WTC11 (cell line): ENCODE measurements around the gene RAMACL. TPM values are rescaled to one million over a fixed set of nuclear protein-coding genes. Genes with fewer than 3 reads are reported as not detected.

Experiments used
- ATAC-seq: fragments of 200-7000 bp; cut with Tn5 transposase; 2 replicates; pipeline ENCODE4 v1.10.0; 2021; ENCODE audit warnings: mild to moderate bottlenecking, moderate library complexity
- CTCF ChIA-PET: fragments of 300-600 bp; sonication (Branson Sonifier 250); formaldehyde crosslinking; loops from one replicate; lab custom pipeline; 2021; ENCODE audit warnings: antibody characterized with exemption; lab: Charles Lee
- POLR2A ChIA-PET: fragments of 350-600 bp; sonication (Branson Sonifier 250); formaldehyde crosslinking; loops from one replicate; lab custom pipeline; 2021; ENCODE audit warnings: antibody characterized with exemption; lab: Charles Lee
- DNase-seq: peaks from one replicate; pipeline ENCODE4 v3.0.0; 2021; ENCODE audit warnings: low spot score
- H3K27ac Mint-ChIP-seq: 2 replicates; pipeline ENCODE4 v1.8.0; 2021; ENCODE audit warnings: mixed read lengths
- H3K27me3 Mint-ChIP-seq: 2 replicates; pipeline ENCODE4 v1.8.0; 2021; ENCODE audit warnings: low read depth, mild to moderate bottlenecking, moderate library complexity, mixed read lengths
- H3K36me3 Mint-ChIP-seq: 2 replicates; pipeline ENCODE4 v1.8.0; 2021; ENCODE audit warnings: mixed read lengths
- H3K4me1 Mint-ChIP-seq: 2 replicates; pipeline ENCODE4 v1.8.0; 2022; ENCODE audit warnings: mixed read lengths
- H3K4me3 Mint-ChIP-seq: 2 replicates; pipeline ENCODE4 v1.8.0; 2021; ENCODE audit warnings: mild to moderate bottlenecking, moderate library complexity, mixed read lengths
- H3K9me3 Mint-ChIP-seq: 2 replicates; pipeline ENCODE4 v1.8.0; 2021; ENCODE audit warnings: mixed read lengths
- CREB1 ChIP-seq: sonication (generic); formaldehyde crosslinking; IDR thresholded peaks from 2 replicates; pipeline ENCODE4 v1.8.0; 2023; ENCODE audit warnings: mild to moderate bottlenecking, missing genetic modification reagents
- ELF4 ChIP-seq: sonication (generic); formaldehyde crosslinking; IDR thresholded peaks from 2 replicates; pipeline ENCODE4 v1.8.1; 2022; ENCODE audit warnings: low read depth, mild to moderate bottlenecking, moderate library complexity, missing genetic modification reagents
- FOXK1 ChIP-seq: sonication (generic); formaldehyde crosslinking; IDR thresholded peaks from 2 replicates; pipeline ENCODE4 v1.8.0; 2022; ENCODE audit warnings: mild to moderate bottlenecking, moderate library complexity, missing genetic modification reagents
- FOXP1 ChIP-seq: sonication (generic); formaldehyde crosslinking; IDR thresholded peaks from 2 replicates; pipeline ENCODE4 v1.8.0; 2022; ENCODE audit warnings: missing genetic modification reagents, mild to moderate bottlenecking, moderate library complexity, borderline replicate concordance
- GTF2I ChIP-seq: fragments of 250-450 bp; sonication (Bioruptor Pico); conservative IDR thresholded peaks from 2 replicates; pipeline ENCODE4 v1.4.0; 2021; ENCODE audit warnings: mild to moderate bottlenecking
- HMGA2 ChIP-seq: fragments of 250-450 bp; sonication (Bioruptor Pico); IDR thresholded peaks from 2 replicates; pipeline ENCODE4 v1.4.0; 2021; ENCODE audit warnings: mild to moderate bottlenecking, moderate library complexity
- NR1H2 ChIP-seq: sonication (generic); formaldehyde crosslinking; IDR thresholded peaks from 2 replicates; pipeline ENCODE4 v1.9.0; 2021; ENCODE audit warnings: mild to moderate bottlenecking, moderate library complexity, missing genetic modification reagents
- NR2C2 ChIP-seq: sonication (generic); formaldehyde crosslinking; IDR thresholded peaks from 2 replicates; pipeline ENCODE4 v1.8.0; 2022; ENCODE audit warnings: mild to moderate bottlenecking, missing genetic modification reagents
- SP1 ChIP-seq: sonication (generic); formaldehyde crosslinking; conservative IDR thresholded peaks from 2 replicates; pipeline ENCODE4 v1.8.1; 2022; ENCODE audit warnings: missing genetic modification reagents
- TEAD4 ChIP-seq: sonication (generic); formaldehyde crosslinking; IDR thresholded peaks from 2 replicates; pipeline ENCODE4 v1.8.0; 2022; ENCODE audit warnings: mild to moderate bottlenecking, missing genetic modification reagents
- ZBTB21 ChIP-seq: sonication (generic); formaldehyde crosslinking; IDR thresholded peaks from 2 replicates; pipeline ENCODE4 v1.8.1; 2023; ENCODE audit warnings: mild to moderate bottlenecking, missing genetic modification reagents, borderline replicate concordance
- ZNF263 ChIP-seq: sonication (generic); formaldehyde crosslinking; IDR thresholded peaks from 2 replicates; pipeline ENCODE4 v1.8.1; 2022; ENCODE audit warnings: low read depth, mild to moderate bottlenecking, moderate library complexity, missing genetic modification reagents
- total RNA-seq: library from RNA; stranded (reverse); gene quantifications from 3 replicates; pipeline ENCODE4 v1.2.3, GENCODE V29; 2021
- TF ChIP-seq, protein P1 (sequence below): sonication (generic); formaldehyde crosslinking; IDR thresholded peaks from 2 replicates; pipeline ENCODE4 v1.8.0; 2022; ENCODE audit warnings: mild to moderate bottlenecking, missing genetic modification reagents
- TF ChIP-seq, protein P2 (sequence below): sonication (generic); formaldehyde crosslinking; IDR thresholded peaks from 2 replicates; pipeline ENCODE4 v1.8.0; 2023; ENCODE audit warnings: mild to moderate bottlenecking, missing genetic modification reagents
- TF ChIP-seq, protein P3 (sequence below): sonication (generic); formaldehyde crosslinking; IDR thresholded peaks from 2 replicates; pipeline ENCODE4 v1.8.0; 2022; ENCODE audit warnings: missing genetic modification reagents
- TF ChIP-seq, protein P4 (sequence below): sonication (generic); formaldehyde crosslinking; conservative IDR thresholded peaks from 2 replicates; pipeline ENCODE4 v1.8.1; 2023; ENCODE audit warnings: mild to moderate bottlenecking, low read depth, missing genetic modification reagents, moderate library complexity
- TF ChIP-seq, protein P5 (sequence below): sonication (generic); formaldehyde crosslinking; IDR thresholded peaks from 2 replicates; pipeline ENCODE4 v1.8.1; 2022; ENCODE audit warnings: low read depth, missing genetic modification reagents, borderline replicate concordance

Gene RAMACL
- total RNA-seq, 1 experiment from 2014 or later, result 0.79 TPM

DNA sequence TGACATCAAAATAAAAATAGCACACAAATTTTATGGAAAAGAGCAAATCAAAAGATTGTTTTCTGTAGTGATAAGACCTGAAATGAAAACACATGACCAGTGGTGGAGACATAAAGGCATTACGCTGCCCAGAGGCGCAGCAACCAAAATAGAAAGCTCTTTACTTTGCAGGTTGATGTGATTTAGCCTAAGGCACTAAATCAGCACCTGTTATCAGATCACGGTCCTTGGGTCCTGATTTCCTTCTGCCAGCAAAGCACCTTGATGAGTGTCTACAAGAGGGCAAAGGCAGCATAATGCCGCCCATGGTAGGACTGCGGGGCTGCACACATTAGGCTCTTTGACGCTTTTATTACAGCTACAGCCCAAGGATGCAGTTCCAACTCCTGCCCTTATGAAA is 19.3 kb upstream of the RAMACL start:
- Mint-ChIP-seq H3K36me3 (no peaks in the 10 kb centered on the region), H3K9me3 (no peaks in the 10 kb centered on the region), H3K27ac (no peak overlapping the region), H3K27me3 (no peaks in the 10 kb centered on the region), H3K4me1 (peaks cover 31% of the 10 kb centered on the region), H3K4me3 (no peak overlapping the region)
- CTCF ChIA-PET, result no interaction called here
- DNase-seq (no peak), ATAC-seq (no peak)
- POLR2A ChIA-PET, result no interaction called here
- TF ChIP-seq ZBTB21 (CRISPR knock-in tag) (no peak), NR2C2 (no peak), ELF4 (no peak), GTF2I (CRISPR knock-in tag) (no peak), FOXK1 (CRISPR knock-in tag) (no peak), NR1H2 (CRISPR knock-in tag) (no peak), SP1 (CRISPR knock-in tag) (no peak), HMGA2 (CRISPR knock-in tag) (no peak), FOXP1 (CRISPR knock-in tag) (no peak), TEAD4 (CRISPR knock-in tag) (no peak), CREB1 (no peak), ZNF263 (CRISPR knock-in tag) (no peak)
- TF ChIP-seq, protein P1, sequence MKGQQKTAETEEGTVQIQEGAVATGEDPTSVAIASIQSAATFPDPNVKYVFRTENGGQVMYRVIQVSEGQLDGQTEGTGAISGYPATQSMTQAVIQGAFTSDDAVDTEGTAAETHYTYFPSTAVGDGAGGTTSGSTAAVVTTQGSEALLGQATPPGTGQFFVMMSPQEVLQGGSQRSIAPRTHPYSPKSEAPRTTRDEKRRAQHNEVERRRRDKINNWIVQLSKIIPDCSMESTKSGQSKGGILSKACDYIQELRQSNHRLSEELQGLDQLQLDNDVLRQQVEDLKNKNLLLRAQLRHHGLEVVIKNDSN (CRISPR knock-in tag), result no peak
- TF ChIP-seq, protein P2, sequence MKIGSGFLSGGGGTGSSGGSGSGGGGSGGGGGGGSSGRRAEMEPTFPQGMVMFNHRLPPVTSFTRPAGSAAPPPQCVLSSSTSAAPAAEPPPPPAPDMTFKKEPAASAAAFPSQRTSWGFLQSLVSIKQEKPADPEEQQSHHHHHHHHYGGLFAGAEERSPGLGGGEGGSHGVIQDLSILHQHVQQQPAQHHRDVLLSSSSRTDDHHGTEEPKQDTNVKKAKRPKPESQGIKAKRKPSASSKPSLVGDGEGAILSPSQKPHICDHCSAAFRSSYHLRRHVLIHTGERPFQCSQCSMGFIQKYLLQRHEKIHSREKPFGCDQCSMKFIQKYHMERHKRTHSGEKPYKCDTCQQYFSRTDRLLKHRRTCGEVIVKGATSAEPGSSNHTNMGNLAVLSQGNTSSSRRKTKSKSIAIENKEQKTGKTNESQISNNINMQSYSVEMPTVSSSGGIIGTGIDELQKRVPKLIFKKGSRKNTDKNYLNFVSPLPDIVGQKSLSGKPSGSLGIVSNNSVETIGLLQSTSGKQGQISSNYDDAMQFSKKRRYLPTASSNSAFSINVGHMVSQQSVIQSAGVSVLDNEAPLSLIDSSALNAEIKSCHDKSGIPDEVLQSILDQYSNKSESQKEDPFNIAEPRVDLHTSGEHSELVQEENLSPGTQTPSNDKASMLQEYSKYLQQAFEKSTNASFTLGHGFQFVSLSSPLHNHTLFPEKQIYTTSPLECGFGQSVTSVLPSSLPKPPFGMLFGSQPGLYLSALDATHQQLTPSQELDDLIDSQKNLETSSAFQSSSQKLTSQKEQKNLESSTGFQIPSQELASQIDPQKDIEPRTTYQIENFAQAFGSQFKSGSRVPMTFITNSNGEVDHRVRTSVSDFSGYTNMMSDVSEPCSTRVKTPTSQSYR (CRISPR knock-in tag), result no peak
- TF ChIP-seq, protein P3, sequence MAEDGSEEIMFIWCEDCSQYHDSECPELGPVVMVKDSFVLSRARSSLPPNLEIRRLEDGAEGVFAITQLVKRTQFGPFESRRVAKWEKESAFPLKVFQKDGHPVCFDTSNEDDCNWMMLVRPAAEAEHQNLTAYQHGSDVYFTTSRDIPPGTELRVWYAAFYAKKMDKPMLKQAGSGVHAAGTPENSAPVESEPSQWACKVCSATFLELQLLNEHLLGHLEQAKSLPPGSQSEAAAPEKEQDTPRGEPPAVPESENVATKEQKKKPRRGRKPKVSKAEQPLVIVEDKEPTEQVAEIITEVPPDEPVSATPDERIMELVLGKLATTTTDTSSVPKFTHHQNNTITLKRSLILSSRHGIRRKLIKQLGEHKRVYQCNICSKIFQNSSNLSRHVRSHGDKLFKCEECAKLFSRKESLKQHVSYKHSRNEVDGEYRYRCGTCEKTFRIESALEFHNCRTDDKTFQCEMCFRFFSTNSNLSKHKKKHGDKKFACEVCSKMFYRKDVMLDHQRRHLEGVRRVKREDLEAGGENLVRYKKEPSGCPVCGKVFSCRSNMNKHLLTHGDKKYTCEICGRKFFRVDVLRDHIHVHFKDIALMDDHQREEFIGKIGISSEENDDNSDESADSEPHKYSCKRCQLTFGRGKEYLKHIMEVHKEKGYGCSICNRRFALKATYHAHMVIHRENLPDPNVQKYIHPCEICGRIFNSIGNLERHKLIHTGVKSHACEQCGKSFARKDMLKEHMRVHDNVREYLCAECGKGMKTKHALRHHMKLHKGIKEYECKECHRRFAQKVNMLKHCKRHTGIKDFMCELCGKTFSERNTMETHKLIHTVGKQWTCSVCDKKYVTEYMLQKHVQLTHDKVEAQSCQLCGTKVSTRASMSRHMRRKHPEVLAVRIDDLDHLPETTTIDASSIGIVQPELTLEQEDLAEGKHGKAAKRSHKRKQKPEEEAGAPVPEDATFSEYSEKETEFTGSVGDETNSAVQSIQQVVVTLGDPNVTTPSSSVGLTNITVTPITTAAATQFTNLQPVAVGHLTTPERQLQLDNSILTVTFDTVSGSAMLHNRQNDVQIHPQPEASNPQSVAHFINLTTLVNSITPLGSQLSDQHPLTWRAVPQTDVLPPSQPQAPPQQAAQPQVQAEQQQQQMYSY (CRISPR knock-in tag), result no peak
- TF ChIP-seq, protein P4, sequence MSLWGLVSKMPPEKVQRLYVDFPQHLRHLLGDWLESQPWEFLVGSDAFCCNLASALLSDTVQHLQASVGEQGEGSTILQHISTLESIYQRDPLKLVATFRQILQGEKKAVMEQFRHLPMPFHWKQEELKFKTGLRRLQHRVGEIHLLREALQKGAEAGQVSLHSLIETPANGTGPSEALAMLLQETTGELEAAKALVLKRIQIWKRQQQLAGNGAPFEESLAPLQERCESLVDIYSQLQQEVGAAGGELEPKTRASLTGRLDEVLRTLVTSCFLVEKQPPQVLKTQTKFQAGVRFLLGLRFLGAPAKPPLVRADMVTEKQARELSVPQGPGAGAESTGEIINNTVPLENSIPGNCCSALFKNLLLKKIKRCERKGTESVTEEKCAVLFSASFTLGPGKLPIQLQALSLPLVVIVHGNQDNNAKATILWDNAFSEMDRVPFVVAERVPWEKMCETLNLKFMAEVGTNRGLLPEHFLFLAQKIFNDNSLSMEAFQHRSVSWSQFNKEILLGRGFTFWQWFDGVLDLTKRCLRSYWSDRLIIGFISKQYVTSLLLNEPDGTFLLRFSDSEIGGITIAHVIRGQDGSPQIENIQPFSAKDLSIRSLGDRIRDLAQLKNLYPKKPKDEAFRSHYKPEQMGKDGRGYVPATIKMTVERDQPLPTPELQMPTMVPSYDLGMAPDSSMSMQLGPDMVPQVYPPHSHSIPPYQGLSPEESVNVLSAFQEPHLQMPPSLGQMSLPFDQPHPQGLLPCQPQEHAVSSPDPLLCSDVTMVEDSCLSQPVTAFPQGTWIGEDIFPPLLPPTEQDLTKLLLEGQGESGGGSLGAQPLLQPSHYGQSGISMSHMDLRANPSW (CRISPR knock-in tag), result no peak
- TF ChIP-seq, protein P5, sequence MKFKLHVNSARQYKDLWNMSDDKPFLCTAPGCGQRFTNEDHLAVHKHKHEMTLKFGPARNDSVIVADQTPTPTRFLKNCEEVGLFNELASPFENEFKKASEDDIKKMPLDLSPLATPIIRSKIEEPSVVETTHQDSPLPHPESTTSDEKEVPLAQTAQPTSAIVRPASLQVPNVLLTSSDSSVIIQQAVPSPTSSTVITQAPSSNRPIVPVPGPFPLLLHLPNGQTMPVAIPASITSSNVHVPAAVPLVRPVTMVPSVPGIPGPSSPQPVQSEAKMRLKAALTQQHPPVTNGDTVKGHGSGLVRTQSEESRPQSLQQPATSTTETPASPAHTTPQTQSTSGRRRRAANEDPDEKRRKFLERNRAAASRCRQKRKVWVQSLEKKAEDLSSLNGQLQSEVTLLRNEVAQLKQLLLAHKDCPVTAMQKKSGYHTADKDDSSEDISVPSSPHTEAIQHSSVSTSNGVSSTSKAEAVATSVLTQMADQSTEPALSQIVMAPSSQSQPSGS (CRISPR knock-in tag), result no peak
